ENCODE measurements around the gene SEMA3G. TPM values are rescaled to one million over a fixed set of nuclear protein-coding genes. Genes with fewer than 3 reads are reported as not detected.

Gene SEMA3G
- polyA plus RNA-seq, 1 donor, result 19.1 TPM

- DNase-seq, result no peak
These were observed 35.1 kb upstream of the SEMA3G start for GRCh38 chr3:52479877-52480575.

- DNase-seq, result no peak
These were observed 34.4 kb upstream of the SEMA3G start for GRCh38 chr3:52479037-52479876.

- no peak for DNase-seq
These were observed 32.8 kb upstream of the SEMA3G start for GRCh38 chr3:52477796-52478095.

- no peak for DNase-seq
These were observed 32.3 kb upstream of the SEMA3G start for GRCh38 chr3:52477076-52477795.

- DNase-seq, result no peak
These were observed 28.1 kb upstream of the SEMA3G start for GRCh38 chr3:52473026-52473425.

GRCh38 chr3:52472239-52473000 is 27.5 kb upstream of the SEMA3G start:
- DNase-seq, result no peak

GRCh38 chr3:52471371-52472238 is 26.7 kb upstream of the SEMA3G start:
- no peak for DNase-seq

GRCh38 chr3:52470920-52471319 is 26.0 kb upstream of the SEMA3G start:
- no peak for DNase-seq

GRCh38 chr3:52469001-52469400 is 24.1 kb upstream of the SEMA3G start:
- no peak for DNase-seq

GRCh38 chr3:52468336-52468735 is 23.4 kb upstream of the SEMA3G start:
- DNase-seq, result no peak

GRCh38 chr3:52463416-52463815 is 18.5 kb upstream of the SEMA3G start:
- no peak for DNase-seq

- DNase-seq, result no peak
These were observed 17.0 kb upstream of the SEMA3G start for GRCh38 chr3:52461874-52462273.

GRCh38 chr3:52458770-52459545 is 14.1 kb upstream of the SEMA3G start:
- DNase-seq, result no peak

GRCh38 chr3:52458031-52458760 is 13.3 kb upstream of the SEMA3G start:
- no peak for DNase-seq

- no peak for DNase-seq
These were observed 11.9 kb upstream of the SEMA3G start for GRCh38 chr3:52456800-52457183.

GRCh38 chr3:52456169-52456799 is 11.4 kb upstream of the SEMA3G start:
- DNase-seq, result no peak

GRCh38 chr3:52455283-52456168 is 10.6 kb upstream of the SEMA3G start, which contains the start of gene NISCH:
Gene NISCH (plus strand): TSS chr3:52455604. CDS start chr3:52455642, 38 bp downstream.
- peak; percentile 83 for DNase-seq

- no peak for DNase-seq
These were observed 10.0 kb upstream of the SEMA3G start for GRCh38 chr3:52454938-52455282.
